ENCODE measurements around the gene NABP1.

The NABP1 gene

DNA sequence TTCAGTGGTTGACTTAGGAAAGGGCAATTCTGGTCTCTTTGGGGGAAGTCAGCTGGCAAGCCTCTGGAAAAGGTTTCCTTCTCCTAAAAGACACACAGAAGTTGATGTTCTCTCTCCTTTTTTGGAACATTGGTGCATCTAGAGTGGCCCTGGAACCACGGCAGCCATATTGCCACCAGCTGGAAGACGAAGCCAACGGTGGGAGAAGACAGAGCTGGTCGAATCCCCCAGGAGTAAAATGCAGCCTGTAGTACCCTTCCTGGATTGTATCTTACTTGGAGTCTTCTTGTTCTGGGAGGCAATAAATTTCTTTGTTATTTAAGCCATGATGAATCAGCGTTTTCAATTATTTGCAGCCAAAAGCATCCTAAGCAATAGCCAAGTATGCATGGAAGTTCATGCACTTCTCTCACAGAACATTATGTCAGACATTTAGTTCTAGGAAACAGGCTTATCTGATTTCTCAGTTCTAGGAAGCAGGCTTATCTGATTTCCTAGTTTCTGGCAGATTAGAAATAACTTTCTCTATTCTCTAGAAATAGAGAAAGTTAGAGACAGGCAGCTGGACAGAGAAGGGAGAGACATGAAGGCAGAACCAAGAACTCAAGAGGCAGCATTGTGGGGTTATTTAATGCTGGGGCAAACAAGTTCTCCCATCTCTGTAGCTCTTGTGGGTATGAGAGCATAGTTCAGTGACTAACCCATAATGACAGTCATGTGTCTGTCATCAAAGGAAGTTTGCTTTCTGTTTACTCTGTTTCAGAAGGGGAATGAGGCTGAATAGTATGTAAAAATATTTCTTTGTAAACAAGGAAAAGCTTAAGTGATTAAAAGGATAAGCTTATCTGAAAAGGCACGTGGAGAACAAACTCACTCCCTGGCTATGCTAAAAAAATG is 40.5 kb upstream of the NABP1 start:
- no peak overlapping the region for H3K27ac ChIP-seq

GRCh38 chr2:191638079-191638801 is 39.7 kb upstream of the NABP1 start:
- Histone ChIP-seq H3K79me2 (no peaks in the 10 kb centered on the region), H3K27ac (no peak overlapping the region), H2AFZ (no peak overlapping the region), H3K9me3 (ENCODE audit: control insufficient read depth, low read length) (no peaks in the 10 kb centered on the region), H3K4me2 (ENCODE audit: low read length) (no peak overlapping the region), H3K9ac (no peak overlapping the region), H3K4me3 (ENCODE audit: low read depth, low read length) (no peak overlapping the region), H3K27me3 (ENCODE audit: control insufficient read depth, insufficient read depth, low read length) (no peaks in the 10 kb centered on the region), H3K4me1 (no peaks in the 10 kb centered on the region), H3K36me3 (ENCODE audit: control insufficient read depth, insufficient read depth, low read length) (no peaks in the 10 kb centered on the region)
- no peak for TF ChIP-seq CTCF (IDR thresholded peaks at IDR 0.05)

More for the DNA sequence above, 40.5 kb upstream of the NABP1 start:
- Histone ChIP-seq H3K36me3 (ENCODE audit: control insufficient read depth, insufficient read depth, low read length) (no peaks in the 10 kb centered on the region), H3K79me2 (no peaks in the 10 kb centered on the region), H3K4me3 (ENCODE audit: low read depth, low read length) (no peak overlapping the region), H3K9ac (no peak overlapping the region), H3K9me3 (ENCODE audit: control insufficient read depth, low read length) (no peaks in the 10 kb centered on the region), H2AFZ (no peak overlapping the region), H3K4me1 (no peaks in the 10 kb centered on the region), H3K4me2 (ENCODE audit: low read length) (no peak overlapping the region), H3K27me3 (ENCODE audit: control insufficient read depth, insufficient read depth, low read length) (no peaks in the 10 kb centered on the region)
- TF ChIP-seq CTCF (IDR thresholded peaks at IDR 0.05), result no peak

DNA sequence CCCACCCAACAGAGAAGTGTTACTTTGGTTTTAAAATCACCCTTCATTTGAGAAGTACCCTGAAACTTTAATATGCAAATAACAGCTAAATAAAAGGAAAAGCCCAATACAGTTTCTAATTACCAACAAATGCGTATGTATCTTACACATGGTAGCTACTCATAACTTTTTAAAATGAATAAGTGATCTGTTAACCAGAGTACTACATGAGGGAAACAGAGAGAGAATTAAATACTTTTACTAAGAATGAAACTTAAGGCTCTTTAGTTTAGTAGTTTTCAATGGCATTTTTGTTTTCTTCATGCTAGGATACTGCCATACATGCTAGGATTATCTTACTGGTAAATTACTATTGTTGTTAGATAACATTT is 39.1 kb upstream of the NABP1 start:
- Histone ChIP-seq H3K79me2 (no peaks in the 10 kb centered on the region), H2AFZ (no peak overlapping the region), H3K27me3 (ENCODE audit: control insufficient read depth, insufficient read depth, low read length) (no peaks in the 10 kb centered on the region), H3K4me1 (no peaks in the 10 kb centered on the region), H3K4me2 (ENCODE audit: low read length) (no peak overlapping the region), H3K4me3 (ENCODE audit: low read depth, low read length) (no peak overlapping the region), H3K9me3 (ENCODE audit: control insufficient read depth, low read length) (no peaks in the 10 kb centered on the region), H3K36me3 (ENCODE audit: control insufficient read depth, insufficient read depth, low read length) (no peaks in the 10 kb centered on the region), H3K27ac (no peak overlapping the region), H3K9ac (no peak overlapping the region)
- TF ChIP-seq CTCF (IDR thresholded peaks at IDR 0.05), result no peak

- no peak for TF ChIP-seq CTCF (IDR thresholded peaks at IDR 0.05)
- H3K36me3 ChIP-seq (ENCODE audit: control insufficient read depth, insufficient read depth, low read length), result no peaks in the 10 kb centered on the region
- H3K27me3 ChIP-seq (ENCODE audit: control insufficient read depth, insufficient read depth, low read length), result no peaks in the 10 kb centered on the region
- H3K27ac ChIP-seq, result no peak overlapping the region
- H3K4me1 ChIP-seq, result no peaks in the 10 kb centered on the region
- H3K9ac ChIP-seq, result no peak overlapping the region
- no peak overlapping the region for H3K4me2 ChIP-seq (ENCODE audit: low read length)
- H3K4me3 ChIP-seq (ENCODE audit: low read depth, low read length), result no peak overlapping the region
- no peaks in the 10 kb centered on the region for H3K9me3 ChIP-seq (ENCODE audit: control insufficient read depth, low read length)
- no peak overlapping the region for H2AFZ ChIP-seq
- H3K79me2 ChIP-seq, result no peaks in the 10 kb centered on the region
Observed at GRCh38 chr2:191641609-191642008, 36.3 kb upstream of the NABP1 start.
